Parathyroid adenoma (tissue), 2 donors: ENCODE measurements around the gene COPS8.

Experiments used
- H2AFZ ChIP-seq: fragments of 300-600 bp; sonication (generic); one replicate; pipeline ENCODE4 v1.7.0; 2017; ENCODE audit warnings: antibody characterized with exemption, mild to moderate bottlenecking
- H3K27ac ChIP-seq: fragments of 300-600 bp; sonication (generic); one replicate; pipeline ENCODE4 v1.7.0; 2017
- H3K27me3 ChIP-seq: fragments of 300-600 bp; sonication (generic); one replicate; pipeline ENCODE4 v1.7.0; 2017; ENCODE audit warnings: low read length; ENCODE audit not compliant: control insufficient read depth, insufficient read depth
- H3K36me3 ChIP-seq: fragments of 300-600 bp; sonication (generic); one replicate; pipeline ENCODE4 v1.7.0; 2017; ENCODE audit warnings: low read length; ENCODE audit not compliant: control insufficient read depth, insufficient read depth
- H3K4me1 ChIP-seq: fragments of 300-600 bp; sonication (generic); one replicate; pipeline ENCODE4 v1.7.0; 2017; ENCODE audit warnings: control low read depth
- H3K4me2 ChIP-seq: fragments of 300-600 bp; sonication (generic); one replicate; pipeline ENCODE4 v1.7.0; 2017; ENCODE audit warnings: low read length
- H3K4me3 ChIP-seq: fragments of 300-600 bp; sonication (generic); one replicate; pipeline ENCODE4 v1.7.0; 2017; ENCODE audit warnings: low read depth, low read length
- H3K79me2 ChIP-seq: fragments of 300-600 bp; sonication (generic); one replicate; pipeline ENCODE4 v1.7.0; 2017; ENCODE audit warnings: control low read depth
- H3K9ac ChIP-seq: fragments of 300-600 bp; sonication (generic); one replicate; pipeline ENCODE4 v1.7.0; 2017; ENCODE audit warnings: mild to moderate bottlenecking
- H3K9me3 ChIP-seq: fragments of 300-600 bp; sonication (generic); one replicate; pipeline ENCODE4 v1.7.0; 2017; ENCODE audit warnings: low read length; ENCODE audit not compliant: control insufficient read depth
- TF ChIP-seq, protein P1 (sequence below): fragments of 300-600 bp; sonication (generic); IDR thresholded peaks from one replicate; pipeline ENCODE4 v1.7.0; 2017; ENCODE audit warnings: antibody characterized with exemption, mild to moderate bottlenecking
- donor health status: primary hyperparathyroidism.

The COPS8 gene

DNA sequence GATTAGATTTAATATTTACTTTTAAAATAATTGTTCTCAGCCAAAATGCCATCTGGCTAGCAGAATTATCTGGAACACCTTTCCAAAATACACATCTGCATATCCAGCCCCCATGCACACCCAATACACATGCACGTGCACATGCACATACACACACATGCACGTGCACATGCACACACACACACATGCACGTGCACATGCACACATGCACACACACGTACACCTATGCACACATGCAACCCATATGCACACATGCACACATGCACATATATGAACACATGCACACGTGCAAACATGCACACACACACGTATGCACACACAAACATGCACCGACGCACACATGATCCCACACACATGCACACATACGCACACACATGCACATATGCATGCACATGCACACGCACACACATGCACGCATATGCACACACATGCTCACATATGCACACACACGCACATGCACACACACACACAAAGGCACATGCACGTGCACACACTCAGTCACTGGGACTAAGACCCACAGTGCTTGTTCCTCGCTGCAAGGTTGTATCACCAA, 53.5 kb downstream of the COPS8 start:
- Histone ChIP-seq H3K4me2 (no peak overlapping the region), H3K36me3 (no peaks in the 10 kb centered on the region), H2AFZ (no peak overlapping the region), H3K27me3 (no peaks in the 10 kb centered on the region), H3K4me1 (no peaks in the 10 kb centered on the region), H3K9me3 (no peaks in the 10 kb centered on the region), H3K79me2 (no peaks in the 10 kb centered on the region), H3K4me3 (no peak overlapping the region), H3K9ac (no peak overlapping the region), H3K27ac (no peak overlapping the region)
- TF ChIP-seq, protein P1, sequence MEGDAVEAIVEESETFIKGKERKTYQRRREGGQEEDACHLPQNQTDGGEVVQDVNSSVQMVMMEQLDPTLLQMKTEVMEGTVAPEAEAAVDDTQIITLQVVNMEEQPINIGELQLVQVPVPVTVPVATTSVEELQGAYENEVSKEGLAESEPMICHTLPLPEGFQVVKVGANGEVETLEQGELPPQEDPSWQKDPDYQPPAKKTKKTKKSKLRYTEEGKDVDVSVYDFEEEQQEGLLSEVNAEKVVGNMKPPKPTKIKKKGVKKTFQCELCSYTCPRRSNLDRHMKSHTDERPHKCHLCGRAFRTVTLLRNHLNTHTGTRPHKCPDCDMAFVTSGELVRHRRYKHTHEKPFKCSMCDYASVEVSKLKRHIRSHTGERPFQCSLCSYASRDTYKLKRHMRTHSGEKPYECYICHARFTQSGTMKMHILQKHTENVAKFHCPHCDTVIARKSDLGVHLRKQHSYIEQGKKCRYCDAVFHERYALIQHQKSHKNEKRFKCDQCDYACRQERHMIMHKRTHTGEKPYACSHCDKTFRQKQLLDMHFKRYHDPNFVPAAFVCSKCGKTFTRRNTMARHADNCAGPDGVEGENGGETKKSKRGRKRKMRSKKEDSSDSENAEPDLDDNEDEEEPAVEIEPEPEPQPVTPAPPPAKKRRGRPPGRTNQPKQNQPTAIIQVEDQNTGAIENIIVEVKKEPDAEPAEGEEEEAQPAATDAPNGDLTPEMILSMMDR = no peak

DNA sequence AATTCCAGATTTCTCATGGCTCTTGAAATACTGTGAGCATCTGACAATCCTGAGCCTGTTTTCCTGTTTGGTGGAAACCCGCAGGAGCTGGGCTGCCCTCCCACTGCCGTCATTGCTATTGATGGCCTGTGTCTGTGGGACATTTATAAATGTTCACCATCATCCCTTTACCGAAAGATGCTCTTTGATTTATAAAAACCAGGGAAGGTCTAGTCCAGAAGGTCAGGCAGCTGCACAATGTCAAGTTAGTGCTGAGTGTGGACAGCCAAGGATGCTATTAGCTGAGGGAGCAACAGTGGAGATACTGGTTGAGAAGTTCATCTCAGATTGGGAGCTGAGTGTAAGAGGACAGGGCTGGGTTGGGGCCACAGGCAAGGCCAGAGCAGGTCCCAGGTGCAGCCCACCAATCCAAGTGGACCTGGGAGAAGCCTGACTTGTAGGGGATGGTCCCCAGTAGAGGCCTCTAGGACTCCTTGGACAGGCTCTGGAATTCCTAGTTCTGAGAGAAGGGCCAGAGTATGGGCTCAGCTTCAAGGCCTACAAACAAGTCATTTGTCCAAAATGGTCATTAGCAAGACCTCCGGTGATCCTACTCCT, 55.1 kb downstream of the COPS8 start:
- no peaks in the 10 kb centered on the region for H3K4me1 ChIP-seq
- H3K4me2 ChIP-seq = no peak overlapping the region
- H3K9ac ChIP-seq = no peak overlapping the region
- H3K27ac ChIP-seq = no peak overlapping the region
- H3K79me2 ChIP-seq = no peaks in the 10 kb centered on the region
- no peaks in the 10 kb centered on the region for H3K36me3 ChIP-seq
- H2AFZ ChIP-seq = no peak overlapping the region
- no peaks in the 10 kb centered on the region for H3K9me3 ChIP-seq
- TF ChIP-seq, protein P1 = no peak
- no peaks in the 10 kb centered on the region for H3K27me3 ChIP-seq
- H3K4me3 ChIP-seq = no peak overlapping the region

- no peak overlapping the region for H3K9ac ChIP-seq
- H3K36me3 ChIP-seq = no peaks in the 10 kb centered on the region
- no peaks in the 10 kb centered on the region for H3K79me2 ChIP-seq
- no peak overlapping the region for H3K27ac ChIP-seq
- H3K4me1 ChIP-seq = no peaks in the 10 kb centered on the region
- no peaks in the 10 kb centered on the region for H3K27me3 ChIP-seq
- no peak overlapping the region for H3K4me2 ChIP-seq
- H3K9me3 ChIP-seq = no peaks in the 10 kb centered on the region
- no peak overlapping the region for H2AFZ ChIP-seq
- TF ChIP-seq, protein P1 = no peak
- no peak overlapping the region for H3K4me3 ChIP-seq
Measured at GRCh38 chr2:237141571-237142051, 55.9 kb downstream of the COPS8 start.

GRCh38 chr2:237143118-237143517, 57.4 kb downstream of the COPS8 start:
- H3K9me3 ChIP-seq = no peaks in the 10 kb centered on the region
- H2AFZ ChIP-seq = no peak overlapping the region
- no peak overlapping the region for H3K27ac ChIP-seq
- H3K27me3 ChIP-seq = no peaks in the 10 kb centered on the region
- H3K36me3 ChIP-seq = no peaks in the 10 kb centered on the region
- H3K4me2 ChIP-seq = no peak overlapping the region
- no peaks in the 10 kb centered on the region for H3K79me2 ChIP-seq
- TF ChIP-seq, protein P1 = no peak
- no peak overlapping the region for H3K4me3 ChIP-seq
- H3K4me1 ChIP-seq = no peaks in the 10 kb centered on the region
- H3K9ac ChIP-seq = no peak overlapping the region
